GM11168 (cell line): ENCODE data around the gene MOV10.

Experiments used
- in situ Hi-C: fragments of 300-500 bp; cut with MboI; formaldehyde crosslinking; loops from one replicate; pipeline ENCODE4 v1.12.0; 2022; ENCODE audit warnings: low sequenced_read_pairs; ENCODE audit not compliant: unreplicated experiment

Gene MOV10

GRCh38 chr1:112698366-112699310 lies 24.2 kb downstream of the MOV10 start:
- in situ Hi-C loops, result no loop called here

GRCh38 chr1:112699425-112700144 lies 25.1 kb downstream of the MOV10 start:
- in situ Hi-C loops, result loop anchor here (25.0 kb wide), 2 partner anchors 212 to 338 kb away; no protein-coding TSS in a partner anchor

GRCh38 chr1:112700290-112701226 lies 26.1 kb downstream of the MOV10 start:
- in situ Hi-C loops, result loop anchor here (25.0 kb wide), 2 partner anchors 213 to 337 kb away; no protein-coding TSS in a partner anchor

GRCh38 chr1:112701227-112702066 lies 27.0 kb downstream of the MOV10 start:
- in situ Hi-C loops, result loop anchor here (25.0 kb wide), 2 partner anchors 214 to 336 kb away; no protein-coding TSS in a partner anchor

- in situ Hi-C loops, result loop anchor here (25.0 kb wide), 2 partner anchors 215 to 335 kb away; no protein-coding TSS in a partner anchor
Observed at GRCh38 chr1:112702067-112702395, 27.6 kb downstream of the MOV10 start.

GRCh38 chr1:112702420-112703261 lies 28.2 kb downstream of the MOV10 start:
- in situ Hi-C loops, result loop anchor here (25.0 kb wide), 2 partner anchors 215 to 335 kb away; no protein-coding TSS in a partner anchor

GRCh38 chr1:112703706-112704105 lies 29.2 kb downstream of the MOV10 start:
- in situ Hi-C loops, result loop anchor here (25.0 kb wide), 2 partner anchors 216 to 334 kb away; no protein-coding TSS in a partner anchor

- in situ Hi-C loops, result loop anchor here (25.0 kb wide), 2 partner anchors 217 to 333 kb away; no protein-coding TSS in a partner anchor
Observed at GRCh38 chr1:112704391-112704933, 30.0 kb downstream of the MOV10 start.

- in situ Hi-C loops, result loop anchor here (5.0 to 25.0 kb wide), 3 partner anchors 218 to 332 kb away; no protein-coding TSS in a partner anchor
Observed at GRCh38 chr1:112704934-112705627, 30.6 kb downstream of the MOV10 start.

GRCh38 chr1:112706505-112707220 lies 32.2 kb downstream of the MOV10 start, which contains the start of gene RHOC:
Gene RHOC, minus strand, starts transcription at chr1:112707127. Its CDS starts 3,328 bp downstream, at chr1:112703799.
- in situ Hi-C loops, result loop anchor here (5.0 to 25.0 kb wide), 3 partner anchors 219 to 331 kb away; no protein-coding TSS in a partner anchor

GRCh38 chr1:112707221-112708001 lies 33.0 kb downstream of the MOV10 start:
- in situ Hi-C loops, result loop anchor here (5.0 to 25.0 kb wide), 3 partner anchors 220 to 330 kb away; no protein-coding TSS in a partner anchor

GRCh38 chr1:112708002-112708448 lies 33.6 kb downstream of the MOV10 start:
- in situ Hi-C loops, result loop anchor here (5.0 to 25.0 kb wide), 3 partner anchors 221 to 329 kb away; no protein-coding TSS in a partner anchor

GRCh38 chr1:112708489-112708888 lies 34.0 kb downstream of the MOV10 start:
- in situ Hi-C loops, result loop anchor here (5.0 to 25.0 kb wide), 3 partner anchors 221 to 329 kb away; no protein-coding TSS in a partner anchor

- in situ Hi-C loops, result loop anchor here (25.0 kb wide), 2 partner anchors 223 to 327 kb away; no protein-coding TSS in a partner anchor
Observed at GRCh38 chr1:112710159-112710558, 35.7 kb downstream of the MOV10 start.

GRCh38 chr1:112710586-112710985 lies 36.1 kb downstream of the MOV10 start:
- in situ Hi-C loops, result loop anchor here (25.0 kb wide), 2 partner anchors 223 to 327 kb away; no protein-coding TSS in a partner anchor
